ENCODE measurements around the gene AMIGO2. TPM values are rescaled to one million over a fixed set of nuclear protein-coding genes. Genes with fewer than 3 reads are reported as not detected.

The AMIGO2 gene, protein sequence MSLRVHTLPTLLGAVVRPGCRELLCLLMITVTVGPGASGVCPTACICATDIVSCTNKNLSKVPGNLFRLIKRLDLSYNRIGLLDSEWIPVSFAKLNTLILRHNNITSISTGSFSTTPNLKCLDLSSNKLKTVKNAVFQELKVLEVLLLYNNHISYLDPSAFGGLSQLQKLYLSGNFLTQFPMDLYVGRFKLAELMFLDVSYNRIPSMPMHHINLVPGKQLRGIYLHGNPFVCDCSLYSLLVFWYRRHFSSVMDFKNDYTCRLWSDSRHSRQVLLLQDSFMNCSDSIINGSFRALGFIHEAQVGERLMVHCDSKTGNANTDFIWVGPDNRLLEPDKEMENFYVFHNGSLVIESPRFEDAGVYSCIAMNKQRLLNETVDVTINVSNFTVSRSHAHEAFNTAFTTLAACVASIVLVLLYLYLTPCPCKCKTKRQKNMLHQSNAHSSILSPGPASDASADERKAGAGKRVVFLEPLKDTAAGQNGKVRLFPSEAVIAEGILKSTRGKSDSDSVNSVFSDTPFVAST
- total RNA-seq (10 to 100 TPM in 1 of 5 donors, 1 to 10 TPM in 4; 2.0 to 10.5 (median 4.0) TPM), polyA plus RNA-seq (1 to 10 TPM; 1.6 to 4.0 (median 2.3) TPM)
- long read RNA-seq, donor 1 = 0 reads
- long read RNA-seq, donor 2, partial matches to known transcripts = 0 of 5 reads
- long read RNA-seq, donor 2, other reads (novel, unspliced or antisense) = 0 of 5 reads
- long read RNA-seq, donor 3, partial matches to known transcripts = 0 of 2 reads
- long read RNA-seq, donor 3, other reads (novel, unspliced or antisense) = 0 of 2 reads
- long read RNA-seq, donor 4 = 0 reads
- long read RNA-seq, donor 5, partial matches to known transcripts = 0 of 3 reads
- long read RNA-seq, donor 5, other reads (novel, unspliced or antisense) = 0 of 3 reads
- long read RNA-seq, donor 6, transcript AMIGO2-201 (2 exons, 3,763 nt) = major isoform, 5 of 6 reads
- long read RNA-seq, donor 6, partial matches to known transcripts = 0 of 6 reads
- long read RNA-seq, donor 6, other reads (novel, unspliced or antisense) = 0 of 6 reads
- long read RNA-seq, donor 7, partial matches to known transcripts = 0 of 3 reads
- long read RNA-seq, donor 7, other reads (novel, unspliced or antisense) = 0 of 3 reads
- long read RNA-seq, donor 8 = 0 reads
- long read RNA-seq, donor 9, partial matches to known transcripts = 0 of 1 reads
- long read RNA-seq, donor 9, other reads (novel, unspliced or antisense) = 0 of 1 reads
- long read RNA-seq, donor 10, partial matches to known transcripts = 0 of 2 reads
- long read RNA-seq, donor 10, other reads (novel, unspliced or antisense) = 0 of 2 reads

DNA sequence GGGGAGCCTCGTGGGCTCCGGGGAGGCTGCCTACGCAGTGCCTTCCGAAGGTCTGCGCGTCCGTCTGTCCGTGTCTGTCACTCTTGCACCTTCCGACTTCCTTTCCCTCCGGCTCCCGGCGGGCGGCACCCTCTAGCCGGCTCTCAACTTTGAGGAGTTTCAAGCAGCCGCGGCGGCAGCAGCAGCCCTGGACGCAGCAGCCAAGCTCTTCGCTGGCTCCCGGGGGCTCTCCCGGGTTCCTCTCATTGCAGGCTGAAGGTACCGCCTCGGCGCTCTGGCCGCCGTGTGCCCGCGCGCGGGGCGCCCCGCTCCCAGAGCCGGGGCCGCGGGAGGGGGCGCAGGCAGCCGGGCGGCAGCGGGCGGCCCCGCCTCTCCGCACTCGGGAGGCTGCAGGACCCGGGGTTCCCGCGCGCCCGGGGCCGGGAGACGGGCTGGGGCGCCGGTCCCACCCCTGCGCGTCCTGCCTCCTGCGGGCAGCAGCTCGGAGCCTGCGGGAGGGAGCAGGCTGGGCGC lies at the start of gene AMIGO2, which contains the start of gene PCED1B:
AMIGO2 (minus strand) TSS at position 492 of the 513 bp plus-strand sequence. CDS start 957 bp downstream, outside the sequence.
PCED1B (plus strand) TSS at position 154 of the 513 bp plus-strand sequence. CDS start 155,443 bp downstream, outside the sequence.
- H3K4me3 ChIP-seq = peak within 1 kb of the TSS; percentile 72 to 92 (median 80)
- 0 to 1% (median 0%) methylated on average over 20 to 58 of the region's 58 CpGs for WGBS, 5 donors
- no peaks in the 10 kb centered on the region for H3K36me3 ChIP-seq
- peaks cover 8 to 60% (median 33%) of the 10 kb centered on the region in 4 donors for H3K4me1 ChIP-seq
- peaks cover 0 to 16% (median 0%) of the 10 kb centered on the region in 3 donors for H3K27me3 ChIP-seq
- no peaks in the 10 kb centered on the region for H3K9me3 ChIP-seq
- DNase-seq = peak; percentile 70 to 88
- H3K27ac ChIP-seq = peak within 1 kb of the TSS; percentile 84 to 92 (median 89)
- intact Hi-C loops (cut with DNase I; ENCODE audit: low total_unique reads) = no loop called here
- no peak for TF ChIP-seq EP300 (IDR thresholded peaks at IDR 0.05)
- TF ChIP-seq, protein P1, sequence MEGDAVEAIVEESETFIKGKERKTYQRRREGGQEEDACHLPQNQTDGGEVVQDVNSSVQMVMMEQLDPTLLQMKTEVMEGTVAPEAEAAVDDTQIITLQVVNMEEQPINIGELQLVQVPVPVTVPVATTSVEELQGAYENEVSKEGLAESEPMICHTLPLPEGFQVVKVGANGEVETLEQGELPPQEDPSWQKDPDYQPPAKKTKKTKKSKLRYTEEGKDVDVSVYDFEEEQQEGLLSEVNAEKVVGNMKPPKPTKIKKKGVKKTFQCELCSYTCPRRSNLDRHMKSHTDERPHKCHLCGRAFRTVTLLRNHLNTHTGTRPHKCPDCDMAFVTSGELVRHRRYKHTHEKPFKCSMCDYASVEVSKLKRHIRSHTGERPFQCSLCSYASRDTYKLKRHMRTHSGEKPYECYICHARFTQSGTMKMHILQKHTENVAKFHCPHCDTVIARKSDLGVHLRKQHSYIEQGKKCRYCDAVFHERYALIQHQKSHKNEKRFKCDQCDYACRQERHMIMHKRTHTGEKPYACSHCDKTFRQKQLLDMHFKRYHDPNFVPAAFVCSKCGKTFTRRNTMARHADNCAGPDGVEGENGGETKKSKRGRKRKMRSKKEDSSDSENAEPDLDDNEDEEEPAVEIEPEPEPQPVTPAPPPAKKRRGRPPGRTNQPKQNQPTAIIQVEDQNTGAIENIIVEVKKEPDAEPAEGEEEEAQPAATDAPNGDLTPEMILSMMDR (IDR thresholded peaks at IDR 0.05) = peak in 3 of 7 experiments; percentile 12 to 21 (median 19)
- no peak for TF ChIP-seq POLR2AphosphoS5 (IDR thresholded peaks at IDR 0.05)
- TF ChIP-seq POLR2A (IDR thresholded peaks at IDR 0.05) = no peak

DNA sequence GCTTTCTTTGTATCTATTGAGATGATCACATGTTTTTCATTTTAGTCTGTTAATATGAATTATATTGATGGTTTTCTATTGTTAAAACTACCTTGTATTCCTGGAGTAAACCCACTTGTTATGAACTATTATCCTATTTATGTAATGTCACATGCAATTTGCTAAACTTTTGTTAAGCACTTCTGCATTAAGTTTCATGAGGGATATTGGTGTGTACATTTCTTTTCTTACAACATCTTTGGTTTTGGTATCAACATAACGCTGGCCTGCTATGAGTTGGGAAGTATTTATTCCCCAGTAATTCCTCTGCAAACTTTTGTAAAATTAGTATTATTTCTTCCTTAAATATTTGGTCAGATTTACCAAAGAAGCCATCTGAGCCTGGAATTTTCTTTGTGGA lies 46.5 kb upstream of the AMIGO2 start:
- Histone ChIP-seq H3K27ac (no peak overlapping the region), H3K9me3 (no peaks in the 10 kb centered on the region), H3K27me3 (no peaks in the 10 kb centered on the region), H3K4me1 (no peaks in the 10 kb centered on the region), H3K36me3 (no peaks in the 10 kb centered on the region), H3K4me3 (no peak overlapping the region)
- DNase-seq = no peak
- no peak for TF ChIP-seq EP300 (IDR thresholded peaks at IDR 0.05)
- no peak for TF ChIP-seq POLR2A (IDR thresholded peaks at IDR 0.05)
- TF ChIP-seq, protein P1 (IDR thresholded peaks at IDR 0.05) = no peak
- no peak for TF ChIP-seq POLR2AphosphoS5 (IDR thresholded peaks at IDR 0.05)
- WGBS, 5 donors = 83 to 96% (median 95%) methylated on average over 1 of the region's 1 CpG
- intact Hi-C loops (cut with DNase I; ENCODE audit: low total_unique reads) = no loop called here

DNA sequence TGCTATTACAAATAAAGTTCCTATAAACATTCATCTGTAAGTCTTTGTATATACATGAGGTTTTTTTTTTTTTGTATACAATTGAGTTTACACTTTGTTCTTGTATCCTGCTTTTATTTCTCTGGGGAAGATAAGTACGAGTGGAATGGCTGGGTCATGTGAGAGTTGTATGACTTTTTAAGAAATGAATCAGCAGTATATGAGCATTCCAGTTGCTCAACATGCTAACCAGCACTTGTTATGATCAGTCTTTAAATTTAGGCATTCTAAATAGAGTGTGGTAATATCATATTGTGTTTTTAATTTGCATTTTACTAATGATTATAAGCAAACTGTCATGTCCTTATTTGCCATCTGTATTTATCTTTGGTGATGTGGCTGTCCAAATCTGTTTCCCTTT lies 44.7 kb upstream of the AMIGO2 start:
- no peak overlapping the region for H3K4me3 ChIP-seq
- H3K27ac ChIP-seq = no peak overlapping the region
- H3K4me1 ChIP-seq = no peaks in the 10 kb centered on the region
- TF ChIP-seq POLR2A (IDR thresholded peaks at IDR 0.05) (no peak), POLR2AphosphoS5 (IDR thresholded peaks at IDR 0.05) (no peak)
- TF ChIP-seq, protein P1 (IDR thresholded peaks at IDR 0.05) = no peak
- 18 to 50% (median 32%) methylated on average over 1 of the region's 1 CpG for WGBS, 5 donors
- H3K36me3 ChIP-seq = no peaks in the 10 kb centered on the region
- DNase-seq = no peak
- intact Hi-C loops (cut with DNase I; ENCODE audit: low total_unique reads) = no loop called here
- no peaks in the 10 kb centered on the region for H3K9me3 ChIP-seq
- H3K27me3 ChIP-seq = no peaks in the 10 kb centered on the region

Data from stomach (tissue), 19 donors.